Forelimb muscle (tissue), 1 donor: ENCODE results near the gene KIF3C. TPM values are rescaled to one million over a fixed set of nuclear protein-coding genes. Genes with fewer than 3 reads are reported as not detected.

Experiments used
- DNase-seq: peaks from one replicate; pipeline ENCODE4 v3.0.0-alpha.2; 2013; ENCODE audit warnings: low read depth
- polyA plus RNA-seq: library from polyadenylated mRNA; unstranded; fragments of 120-200 nt; gene quantifications from one replicate; pipeline ENCODE4 v1.2.1, GENCODE V29; 2013; ENCODE audit not compliant: insufficient read length

Gene KIF3C
- polyA plus RNA-seq, 1 donor: 8.3 TPM

GRCh38 chr2:25877431-25878360 is 104.6 kb downstream of the KIF3C start:
- no peak for DNase-seq

Other genes starting within 250 kb of the KIF3C start
- 11.8 TPM for gene ASXL2, start 104.0 kb downstream of the KIF3C start, polyA plus RNA-seq
- gene RAB10, start 51.6 kb upstream of the KIF3C start, polyA plus RNA-seq: 99.9 TPM
- gene GAREM2, start 190.6 kb upstream of the KIF3C start, polyA plus RNA-seq: 3.9 TPM